Kidney (tissue), 14 donors: ENCODE results near the gene EMILIN1. TPM values are rescaled to one million over a fixed set of nuclear protein-coding genes. Genes with fewer than 3 reads are reported as not detected.

ENCODE experiments used
- DNase-seq, 5 donors: peaks; one replicate each; pipeline ENCODE4 v3.0.0-alpha.2; 2013 to 2020
- FAIRE-seq: peaks from 2 replicates; lab custom pipeline; 2012; peaks lifted over from hg19 to GRCh38; lab: Jason Lieb, UNC
- H3K27ac ChIP-seq, 2 donors: one replicate each; pipeline ENCODE4 v1.7.0; 2013; ENCODE audit warnings: low read depth in 2 of 2, low read length in 2 of 2, inconsistent platforms in 1 of 2
- H3K27me3 ChIP-seq: one replicate; pipeline ENCODE4 v1.7.1; 2013; ENCODE audit warnings: low read length, inconsistent platforms; ENCODE audit not compliant: control insufficient read depth, insufficient read depth
- H3K36me3 ChIP-seq, 3 donors: one replicate each; pipeline versions ENCODE4 v1.7.0 to v1.7.1; 2013; ENCODE audit warnings: low read length in 3 of 3, control low read depth in 1 of 3, inconsistent platforms in 1 of 3; ENCODE audit not compliant: insufficient read depth in 3 of 3, control insufficient read depth in 2 of 3
- H3K4me1 ChIP-seq, 3 donors: one replicate each; pipeline versions ENCODE4 v1.7.0 to v1.7.1; 2013; ENCODE audit warnings: low read length in 3 of 3, inconsistent platforms in 1 of 3, low read depth in 1 of 3; ENCODE audit not compliant: control insufficient read depth in 2 of 3, insufficient read depth in 2 of 3
- H3K4me3 ChIP-seq, 3 donors: one replicate each; pipeline versions ENCODE4 v1.7.0 to v1.8.1; 2013; ENCODE audit warnings: low read length in 3 of 3, control low read depth in 1 of 3, inconsistent platforms in 1 of 3
- H3K9ac ChIP-seq, 3 donors: one replicate each; pipeline versions ENCODE4 v1.7.0 to v1.7.1; 2013; ENCODE audit warnings: low read length in 3 of 3, control low read depth in 1 of 3, inconsistent platforms in 1 of 3
- H3K9me3 ChIP-seq, 3 donors: one replicate each; pipeline versions ENCODE4 v1.7.0 to v1.7.1; 2013; ENCODE audit warnings: low read length in 3 of 3, control low read depth in 1 of 3, inconsistent platforms in 1 of 3; ENCODE audit not compliant: control insufficient read depth in 2 of 3, insufficient read depth in 1 of 3
- intact Hi-C: fragments of 100-400 bp; cut with DNase I; formaldehyde crosslinking; loops from one replicate; pipeline ENCODE4 v1.11.1; 2022
- polyA plus RNA-seq: library from polyadenylated mRNA; stranded (reverse); fragments of 350-450 nt; fragmentation: Illumina TruSeq; extraction: RNeasy Lipid Tissue Mini Kit (QIAGEN cat#74804); gene quantifications from one replicate; pipeline ENCODE4 v1.2.3, GENCODE V29; 2014; ENCODE audit warnings: low read depth, low replicate concordance; ENCODE audit not compliant: insufficient read depth
- total RNA-seq: library from RNA; stranded (reverse); fragmentation: NEBNext Ultra II Directional; extraction: Animal tissue kit (Norgen Biotek cat#: 25700); gene quantifications from one replicate; pipeline ENCODE4 v1.2.1, GENCODE V29; 2021
- TF ChIP-seq, protein P1 (sequence below): IDR thresholded peaks from 3 replicates; pipeline ENCODE4 v1.5.1; 2012; ENCODE audit warnings: mild to moderate bottlenecking, moderate library complexity, borderline replicate concordance; ENCODE audit not compliant: insufficient read depth; ENCODE audit errors: extremely low read depth
- donor health status: control.
- donor health status: control.
- donor health status: control.
- donor health status: control.
- donor health status: control.
- donor health status: DM: yes; HTN: yes; CAD: no.
- donor health status: Normal renal cell carcinoma (clear cell type).

EMILIN1 gene
- total and polyA plus RNA-seq, 2 donors from 2014 or later = 32.1 to 75.2 TPM

DNA sequence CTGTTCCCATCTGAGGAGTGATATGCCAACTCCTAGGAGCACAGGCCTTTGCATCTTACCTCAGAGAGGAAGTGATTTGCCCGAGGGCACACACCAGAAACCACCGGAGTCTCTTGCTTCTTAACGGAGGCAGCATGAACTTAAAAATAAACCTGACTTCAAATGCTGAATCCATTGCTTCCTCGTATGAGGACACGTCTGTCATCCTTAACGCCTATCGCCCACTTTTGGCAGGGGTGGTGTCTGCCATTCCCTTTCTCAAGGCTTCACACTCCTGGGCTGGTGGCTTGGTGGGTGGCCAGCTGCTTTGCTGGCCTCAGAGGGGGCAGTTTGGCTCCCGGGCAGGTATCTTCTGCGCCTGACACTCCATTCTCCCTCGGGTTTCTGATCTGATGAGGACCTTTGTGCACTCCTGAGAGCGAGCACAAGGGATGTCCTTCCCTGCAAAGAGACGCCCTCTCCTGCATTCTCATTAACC lies 57.1 kb downstream of the EMILIN1 start:
- TF ChIP-seq, protein P1, sequence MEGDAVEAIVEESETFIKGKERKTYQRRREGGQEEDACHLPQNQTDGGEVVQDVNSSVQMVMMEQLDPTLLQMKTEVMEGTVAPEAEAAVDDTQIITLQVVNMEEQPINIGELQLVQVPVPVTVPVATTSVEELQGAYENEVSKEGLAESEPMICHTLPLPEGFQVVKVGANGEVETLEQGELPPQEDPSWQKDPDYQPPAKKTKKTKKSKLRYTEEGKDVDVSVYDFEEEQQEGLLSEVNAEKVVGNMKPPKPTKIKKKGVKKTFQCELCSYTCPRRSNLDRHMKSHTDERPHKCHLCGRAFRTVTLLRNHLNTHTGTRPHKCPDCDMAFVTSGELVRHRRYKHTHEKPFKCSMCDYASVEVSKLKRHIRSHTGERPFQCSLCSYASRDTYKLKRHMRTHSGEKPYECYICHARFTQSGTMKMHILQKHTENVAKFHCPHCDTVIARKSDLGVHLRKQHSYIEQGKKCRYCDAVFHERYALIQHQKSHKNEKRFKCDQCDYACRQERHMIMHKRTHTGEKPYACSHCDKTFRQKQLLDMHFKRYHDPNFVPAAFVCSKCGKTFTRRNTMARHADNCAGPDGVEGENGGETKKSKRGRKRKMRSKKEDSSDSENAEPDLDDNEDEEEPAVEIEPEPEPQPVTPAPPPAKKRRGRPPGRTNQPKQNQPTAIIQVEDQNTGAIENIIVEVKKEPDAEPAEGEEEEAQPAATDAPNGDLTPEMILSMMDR = no peak
- Histone ChIP-seq H3K9ac (no peak overlapping the region), H3K9me3 (no peaks in the 10 kb centered on the region), H3K4me3 (no peak overlapping the region), H3K27me3 (no peaks in the 10 kb centered on the region), H3K36me3 (peaks cover 2 to 13% (median 6%) of the 10 kb centered on the region in 3 donors), H3K4me1 (peaks cover 0 to 11% (median 7%) of the 10 kb centered on the region in 3 donors), H3K27ac (no peak overlapping the region)
- peak in 1 of 5 donors; percentile 33 for DNase-seq
- intact Hi-C loops = no loop called here
- no peak for FAIRE-seq

Other genes with a start within 250 kb of the EMILIN1 start
- gene DPYSL5, start 230.5 kb upstream of the EMILIN1 start, total RNA-seq = not detected
- gene DPYSL5, start 230.5 kb upstream of the EMILIN1 start, polyA plus RNA-seq = not detected
- 17.9 TPM for gene MAPRE3, start 108.0 kb upstream of the EMILIN1 start, total RNA-seq
- gene MAPRE3, start 108.0 kb upstream of the EMILIN1 start, polyA plus RNA-seq = 49.6 TPM
- gene TMEM214, start 45.6 kb upstream of the EMILIN1 start, total RNA-seq = 74.8 TPM
- gene TMEM214, start 45.6 kb upstream of the EMILIN1 start, polyA plus RNA-seq = 50.5 TPM
- gene AGBL5, start 26.9 kb upstream of the EMILIN1 start, total RNA-seq = 36.5 TPM
- 33.4 TPM for gene AGBL5, start 26.9 kb upstream of the EMILIN1 start, polyA plus RNA-seq
- 260 TPM for gene OST4, start 7.0 kb upstream of the EMILIN1 start, total RNA-seq
- 718 TPM for gene OST4, start 7.0 kb upstream of the EMILIN1 start, polyA plus RNA-seq
- 18.7 TPM for gene KHK, start 8.2 kb downstream of the EMILIN1 start, total RNA-seq
- 538 TPM for gene KHK, start 8.2 kb downstream of the EMILIN1 start, polyA plus RNA-seq
- gene CGREF1, start 40.5 kb downstream of the EMILIN1 start, total RNA-seq = 3.7 TPM
- gene CGREF1, start 40.5 kb downstream of the EMILIN1 start, polyA plus RNA-seq = 3.8 TPM
- 0.69 TPM for gene ABHD1, start 45.2 kb downstream of the EMILIN1 start, total RNA-seq
- 2.9 TPM for gene ABHD1, start 45.2 kb downstream of the EMILIN1 start, polyA plus RNA-seq
- 46.1 TPM for gene PREB, start 56.0 kb downstream of the EMILIN1 start, total RNA-seq
- gene PREB, start 56.0 kb downstream of the EMILIN1 start, polyA plus RNA-seq = 66.7 TPM
- not detected for gene PRR30, start 60.8 kb downstream of the EMILIN1 start, total RNA-seq
- not detected for gene PRR30, start 60.8 kb downstream of the EMILIN1 start, polyA plus RNA-seq
- gene TCF23, start 70.4 kb downstream of the EMILIN1 start, total RNA-seq = 0.38 TPM
- not detected for gene TCF23, start 70.4 kb downstream of the EMILIN1 start, polyA plus RNA-seq
- 119 TPM for gene ATRAID, start 133.4 kb downstream of the EMILIN1 start, total RNA-seq
- 279 TPM for gene ATRAID, start 133.4 kb downstream of the EMILIN1 start, polyA plus RNA-seq
- 27.8 TPM for gene SLC5A6, start 133.7 kb downstream of the EMILIN1 start, total RNA-seq
- gene SLC5A6, start 133.7 kb downstream of the EMILIN1 start, polyA plus RNA-seq = 10.8 TPM
- gene CAD, start 138.8 kb downstream of the EMILIN1 start, total RNA-seq = 43.4 TPM
- 8.8 TPM for gene CAD, start 138.8 kb downstream of the EMILIN1 start, polyA plus RNA-seq
- gene SLC30A3, start 184.4 kb downstream of the EMILIN1 start, total RNA-seq = 0.31 TPM
- gene SLC30A3, start 184.4 kb downstream of the EMILIN1 start, polyA plus RNA-seq = not detected
- not detected for gene DNAJC5G, start 196.8 kb downstream of the EMILIN1 start, total RNA-seq
- not detected for gene DNAJC5G, start 196.8 kb downstream of the EMILIN1 start, polyA plus RNA-seq
- 0.31 TPM for gene TRIM54, start 203.8 kb downstream of the EMILIN1 start, total RNA-seq
- 2.1 TPM for gene TRIM54, start 203.8 kb downstream of the EMILIN1 start, polyA plus RNA-seq
- gene UCN, start 229.8 kb downstream of the EMILIN1 start, total RNA-seq = 1.4 TPM
- 1.3 TPM for gene UCN, start 229.8 kb downstream of the EMILIN1 start, polyA plus RNA-seq
- gene MPV17, start 244.5 kb downstream of the EMILIN1 start, total RNA-seq = 66.2 TPM
- gene MPV17, start 244.5 kb downstream of the EMILIN1 start, polyA plus RNA-seq = 120 TPM